WTC11 (cell line): Measurements from ENCODE around the gene FMR1. TPM values are rescaled to one million over a fixed set of nuclear protein-coding genes. Genes with fewer than 3 reads are reported as not detected.

ENCODE experiments used
- ATAC-seq: fragments of 200-7000 bp; cut with Tn5 transposase; 2 replicates; pipeline ENCODE4 v1.10.0; 2021; ENCODE audit warnings: mild to moderate bottlenecking, moderate library complexity
- CTCF ChIA-PET: fragments of 300-600 bp; sonication (Branson Sonifier 250); formaldehyde crosslinking; loops from one replicate; lab custom pipeline; 2021; ENCODE audit warnings: antibody characterized with exemption; lab: Charles Lee
- POLR2A ChIA-PET: fragments of 350-600 bp; sonication (Branson Sonifier 250); formaldehyde crosslinking; loops from one replicate; lab custom pipeline; 2021; ENCODE audit warnings: antibody characterized with exemption; lab: Charles Lee
- DNase-seq: peaks from one replicate; pipeline ENCODE4 v3.0.0; 2021; ENCODE audit warnings: low spot score
- H3K27ac Mint-ChIP-seq: 2 replicates; pipeline ENCODE4 v1.8.0; 2021; ENCODE audit warnings: mixed read lengths
- H3K27me3 Mint-ChIP-seq: 2 replicates; pipeline ENCODE4 v1.8.0; 2021; ENCODE audit warnings: low read depth, mild to moderate bottlenecking, moderate library complexity, mixed read lengths
- H3K36me3 Mint-ChIP-seq: 2 replicates; pipeline ENCODE4 v1.8.0; 2021; ENCODE audit warnings: mixed read lengths
- H3K4me1 Mint-ChIP-seq: 2 replicates; pipeline ENCODE4 v1.8.0; 2022; ENCODE audit warnings: mixed read lengths
- H3K4me3 Mint-ChIP-seq: 2 replicates; pipeline ENCODE4 v1.8.0; 2021; ENCODE audit warnings: mild to moderate bottlenecking, moderate library complexity, mixed read lengths
- H3K9me3 Mint-ChIP-seq: 2 replicates; pipeline ENCODE4 v1.8.0; 2021; ENCODE audit warnings: mixed read lengths
- AFF4 ChIP-seq: sonication (generic); formaldehyde crosslinking; IDR thresholded peaks from 2 replicates; pipeline ENCODE4 v1.8.1; 2023; ENCODE audit warnings: mild to moderate bottlenecking, missing genetic modification reagents, borderline replicate concordance
- ATF3 ChIP-seq: sonication (generic); formaldehyde crosslinking; conservative IDR thresholded peaks from 2 replicates; pipeline ENCODE4 v1.8.1; 2022; ENCODE audit warnings: mild to moderate bottlenecking, missing genetic modification reagents
- CBFB ChIP-seq: sonication (generic); formaldehyde crosslinking; IDR thresholded peaks from 2 replicates; pipeline ENCODE4 v1.8.1; 2022; ENCODE audit warnings: mild to moderate bottlenecking, low read depth, missing genetic modification reagents
- CDX4 ChIP-seq: fragments of 250-450 bp; sonication (Bioruptor Pico); IDR thresholded peaks from 2 replicates; pipeline ENCODE4 v1.9.0; 2021; ENCODE audit warnings: moderate library complexity, mild to moderate bottlenecking, inconsistent platforms, borderline replicate concordance
- E2F5 ChIP-seq: sonication (generic); formaldehyde crosslinking; IDR thresholded peaks from 2 replicates; pipeline ENCODE4 v1.8.1; 2022; ENCODE audit warnings: mild to moderate bottlenecking, moderate library complexity, missing genetic modification reagents
- FOXK1 ChIP-seq: sonication (generic); formaldehyde crosslinking; IDR thresholded peaks from 2 replicates; pipeline ENCODE4 v1.8.0; 2022; ENCODE audit warnings: mild to moderate bottlenecking, moderate library complexity, missing genetic modification reagents
- NR1H2 ChIP-seq: sonication (generic); formaldehyde crosslinking; IDR thresholded peaks from 2 replicates; pipeline ENCODE4 v1.9.0; 2021; ENCODE audit warnings: mild to moderate bottlenecking, moderate library complexity, missing genetic modification reagents
- NR3C1 ChIP-seq: sonication (generic); formaldehyde crosslinking; conservative IDR thresholded peaks from 2 replicates; pipeline ENCODE4 v1.8.1; 2023; ENCODE audit warnings: low read depth, mild to moderate bottlenecking, missing genetic modification reagents
- PRRX2 ChIP-seq: fragments of 250-450 bp; sonication (Bioruptor Pico); IDR thresholded peaks from 2 replicates; pipeline ENCODE4 v1.8.0; 2021; ENCODE audit warnings: mild to moderate bottlenecking
- RELA ChIP-seq: sonication (generic); formaldehyde crosslinking; IDR thresholded peaks from 2 replicates; pipeline ENCODE4 v1.8.1; 2022; ENCODE audit warnings: missing genetic modification reagents, mild to moderate bottlenecking, borderline replicate concordance
- TCF7 ChIP-seq: sonication (generic); formaldehyde crosslinking; IDR thresholded peaks from 2 replicates; pipeline ENCODE4 v1.8.0; 2022; ENCODE audit warnings: mild to moderate bottlenecking, low read depth, missing genetic modification reagents, moderate library complexity
- ZMAT4 ChIP-seq: fragments of 250-450 bp; sonication (Bioruptor Pico); IDR thresholded peaks from 2 replicates; pipeline ENCODE4 v1.9.0; 2021; ENCODE audit warnings: mild to moderate bottlenecking
- ZNF121 ChIP-seq: sonication (generic); formaldehyde crosslinking; IDR thresholded peaks from 2 replicates; pipeline ENCODE4 v1.8.0; 2023; ENCODE audit warnings: missing genetic modification reagents
- ZNF263 ChIP-seq: sonication (generic); formaldehyde crosslinking; IDR thresholded peaks from 2 replicates; pipeline ENCODE4 v1.8.1; 2022; ENCODE audit warnings: low read depth, mild to moderate bottlenecking, moderate library complexity, missing genetic modification reagents
- total RNA-seq: library from RNA; stranded (reverse); gene quantifications from 3 replicates; pipeline ENCODE4 v1.2.3, GENCODE V29; 2021

The FMR1 gene
- total RNA-seq, 1 experiment from 2014 or later: 32.7 TPM

GRCh38 chrX:147978931-147979330, 67.2 kb downstream of the FMR1 start:
- DNase-seq (no peak), ATAC-seq (no peak)
- ChIA-PET POLR2A (no interaction called here), CTCF (no interaction called here)
- no peak for TF ChIP-seq NR3C1 (CRISPR knock-in tag)
- Mint-ChIP-seq H3K4me1 (no peaks in the 10 kb centered on the region), H3K27ac (no peak overlapping the region), H3K27me3 (no peaks in the 10 kb centered on the region), H3K9me3 (peaks cover 41% of the 10 kb centered on the region), H3K36me3 (peaks cover 9% of the 10 kb centered on the region), H3K4me3 (no peak overlapping the region)

- no peak for TF ChIP-seq FOXK1
- no peak for TF ChIP-seq NR1H2 (CRISPR knock-in tag)
- TF ChIP-seq TCF7: no peak
- TF ChIP-seq E2F5 (CRISPR knock-in tag): no peak
- no peak for TF ChIP-seq CDX4 (CRISPR knock-in tag)
- no peak for TF ChIP-seq CBFB
- TF ChIP-seq PRRX2 (CRISPR knock-in tag): no peak
- no peak for TF ChIP-seq RELA (CRISPR knock-in tag)
- TF ChIP-seq ZNF263 (CRISPR knock-in tag): no peak
- no peak for TF ChIP-seq ZMAT4 (CRISPR knock-in tag)
- no peak for TF ChIP-seq AFF4 (CRISPR knock-in tag)
- no peak for TF ChIP-seq ATF3 (CRISPR knock-in tag)
- TF ChIP-seq ZNF121: no peak
- no peak within 1 kb of the TSS for H3K4me3 Mint-ChIP-seq
- ChIA-PET POLR2A (no interaction called here), CTCF (no interaction called here)
- 0 out of 2 replicates have a peak, but pooled peaks cover 2% of the 10 kb centered on the region for H3K27me3 Mint-ChIP-seq
- peaks cover 12% of the 10 kb centered on the region; the same call in 1 of the 2 replicates for H3K36me3 Mint-ChIP-seq
- H3K27ac Mint-ChIP-seq: no peak within 1 kb of the TSS
- DNase-seq: no peak
- H3K9me3 Mint-ChIP-seq: peaks cover 40% of the 10 kb centered on the region
- no peaks in the 10 kb centered on the region for H3K4me1 Mint-ChIP-seq
- ATAC-seq: no peak
Measured at GRCh38 chrX:147981038-147981752, 69.5 kb downstream of the FMR1 start, which contains the start of gene FMR1NB. TSS of gene FMR1NB (plus strand) at chrX:147981337. CDS start at chrX:147981403, 66 bp downstream.

Other genes starting within 250 kb of the FMR1 start
- gene FMR1NB, start 69.4 kb downstream of the FMR1 start, total RNA-seq: not detected in 3 replicates